Stomach smooth muscle (tissue), 2 donors: Measurements from ENCODE around the gene MYB.
"Not testable (repeated sequence)": the region's sequence is repeated elsewhere in the genome, so short reads cannot be mapped to it uniquely, and the experiment has no call there.

Source experiments
- H3K27ac ChIP-seq: one replicate; pipeline ENCODE4 v1.7.0; 2013; ENCODE audit warnings: mild to moderate bottlenecking, low read length, inconsistent platforms
- H3K27me3 ChIP-seq, 2 donors: one replicate each; pipeline ENCODE4 v1.7.0; 2013; ENCODE audit warnings: low read length in 2 of 2; ENCODE audit not compliant: insufficient read depth in 2 of 2, control insufficient read depth in 1 of 2
- H3K36me3 ChIP-seq, 2 donors: one replicate each; pipeline ENCODE4 v1.7.0; 2013; ENCODE audit warnings: low read length in 2 of 2; ENCODE audit not compliant: control insufficient read depth in 2 of 2, insufficient read depth in 2 of 2
- H3K4me1 ChIP-seq: one replicate; pipeline ENCODE4 v1.7.0; 2013; ENCODE audit warnings: low read length; ENCODE audit not compliant: control insufficient read depth, insufficient read depth
- H3K4me3 ChIP-seq, 2 donors: one replicate each; pipeline ENCODE4 v1.7.0; 2013; ENCODE audit warnings: low read length in 2 of 2
- H3K9ac ChIP-seq, 2 donors: one replicate each; pipeline ENCODE4 v1.7.0; 2013; ENCODE audit warnings: low read length in 2 of 2, mild to moderate bottlenecking in 1 of 2
- H3K9me3 ChIP-seq, 2 donors: one replicate each; pipeline ENCODE4 v1.7.0; 2013; ENCODE audit warnings: low read length in 2 of 2; ENCODE audit not compliant: control insufficient read depth in 2 of 2
- donor health status: healthy.
- donor health status: Pancreatic carcinoma.

The MYB gene

GRCh38 chr6:135164387-135164786 is 16.7 kb upstream of the MYB start:
- H3K4me1 ChIP-seq, H3K9ac ChIP-seq, H3K27ac ChIP-seq, H3K4me3 ChIP-seq, H3K36me3 ChIP-seq, H3K9me3 ChIP-seq, H3K27me3 ChIP-seq: not testable (repeated sequence)

DNA sequence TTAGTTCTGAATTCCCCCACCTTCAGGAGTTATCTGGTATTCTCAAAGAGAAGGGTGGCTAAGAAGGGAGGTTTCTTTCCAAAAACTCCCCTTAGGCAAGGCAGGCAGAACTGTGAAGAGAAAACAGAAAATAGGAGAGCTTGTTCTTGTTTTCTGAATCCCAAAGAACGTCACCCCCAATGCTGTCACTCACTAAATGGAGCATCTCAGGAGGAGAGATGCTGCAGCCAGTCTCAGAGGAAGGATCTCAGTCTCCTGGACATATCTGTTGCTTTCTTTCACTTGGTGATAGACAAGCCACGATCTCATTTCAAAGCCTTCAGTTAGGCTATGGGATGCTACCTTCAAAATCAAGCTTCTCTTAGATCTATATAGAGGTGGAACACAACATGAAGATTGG is 16.1 kb upstream of the MYB start:
- no peak overlapping the region for H3K9ac ChIP-seq
- no peaks in the 10 kb centered on the region for H3K9me3 ChIP-seq
- peaks cover 0 to 3% of the 10 kb centered on the region in 2 donors for H3K27me3 ChIP-seq
- no peaks in the 10 kb centered on the region for H3K36me3 ChIP-seq
- no peak overlapping the region for H3K27ac ChIP-seq
- H3K4me3 ChIP-seq = no peak overlapping the region
- H3K4me1 ChIP-seq = no peaks in the 10 kb centered on the region

DNA sequence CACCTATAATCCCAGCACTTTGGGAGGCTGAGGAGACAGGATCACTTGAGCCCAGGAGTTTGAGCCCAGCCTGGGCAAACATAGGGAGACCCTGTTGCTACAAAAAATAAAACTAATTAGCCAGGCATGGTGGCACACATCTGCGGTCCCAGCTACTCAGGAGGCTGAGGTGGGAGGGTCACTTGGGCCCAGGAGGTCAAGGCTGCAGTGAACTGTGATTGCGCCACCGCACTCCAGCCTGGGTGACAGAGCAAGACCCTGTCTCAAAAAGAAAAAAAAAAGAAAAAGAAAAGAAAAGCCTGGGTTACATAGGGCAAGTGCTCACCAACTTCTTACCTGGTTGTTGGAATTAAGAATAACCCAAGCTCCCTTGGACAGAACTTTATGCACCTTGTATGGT is 14.6 kb upstream of the MYB start:
- no peaks in the 10 kb centered on the region for H3K4me1 ChIP-seq
- no peaks in the 10 kb centered on the region for H3K9me3 ChIP-seq
- peaks cover 0 to 3% of the 10 kb centered on the region in 2 donors for H3K27me3 ChIP-seq
- no peak overlapping the region for H3K4me3 ChIP-seq
- no peak overlapping the region for H3K9ac ChIP-seq
- H3K36me3 ChIP-seq = no peaks in the 10 kb centered on the region
- no peak overlapping the region for H3K27ac ChIP-seq

- Histone ChIP-seq H3K27ac (no peak overlapping the region), H3K4me1 (no peaks in the 10 kb centered on the region), H3K9ac (no peak overlapping the region), H3K27me3 (peaks cover 0 to 3% of the 10 kb centered on the region in 2 donors), H3K4me3 (no peak overlapping the region), H3K36me3 (no peaks in the 10 kb centered on the region), H3K9me3 (no peaks in the 10 kb centered on the region)
These were observed 13.5 kb upstream of the MYB start for GRCh38 chr6:135167617-135168016.

- H3K9me3 ChIP-seq = no peaks in the 10 kb centered on the region
- H3K36me3 ChIP-seq = no peaks in the 10 kb centered on the region
- H3K9ac ChIP-seq = no peak overlapping the region
- H3K4me3 ChIP-seq = no peak overlapping the region
- no peak overlapping the region for H3K27ac ChIP-seq
- H3K27me3 ChIP-seq = no peaks in the 10 kb centered on the region
- no peaks in the 10 kb centered on the region for H3K4me1 ChIP-seq
These were observed 12.3 kb upstream of the MYB start for GRCh38 chr6:135168766-135169165.

DNA sequence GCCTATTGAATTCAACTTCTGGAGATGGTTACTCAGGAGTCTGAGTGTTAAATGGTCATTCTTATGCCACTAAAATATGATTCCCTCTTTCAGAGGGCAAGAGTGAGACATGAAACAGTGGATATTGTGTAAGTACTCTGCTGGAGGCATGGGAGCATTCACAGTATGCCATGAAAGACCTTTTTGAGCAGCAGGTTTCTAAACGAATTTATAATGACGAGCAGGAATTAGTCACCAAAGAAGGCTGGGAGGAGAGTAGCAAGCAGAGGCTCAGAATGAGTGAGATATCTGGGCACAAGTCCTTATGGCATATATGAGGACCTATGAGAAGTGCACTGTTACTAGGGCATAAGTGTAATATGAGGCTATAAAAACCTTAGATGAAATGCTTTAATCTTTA is 10.9 kb upstream of the MYB start:
- H3K27ac ChIP-seq = no peak overlapping the region
- H3K4me1 ChIP-seq = no peaks in the 10 kb centered on the region
- H3K4me3 ChIP-seq = no peak overlapping the region
- H3K27me3 ChIP-seq = no peaks in the 10 kb centered on the region
- H3K36me3 ChIP-seq = no peaks in the 10 kb centered on the region
- no peaks in the 10 kb centered on the region for H3K9me3 ChIP-seq
- no peak overlapping the region for H3K9ac ChIP-seq

DNA sequence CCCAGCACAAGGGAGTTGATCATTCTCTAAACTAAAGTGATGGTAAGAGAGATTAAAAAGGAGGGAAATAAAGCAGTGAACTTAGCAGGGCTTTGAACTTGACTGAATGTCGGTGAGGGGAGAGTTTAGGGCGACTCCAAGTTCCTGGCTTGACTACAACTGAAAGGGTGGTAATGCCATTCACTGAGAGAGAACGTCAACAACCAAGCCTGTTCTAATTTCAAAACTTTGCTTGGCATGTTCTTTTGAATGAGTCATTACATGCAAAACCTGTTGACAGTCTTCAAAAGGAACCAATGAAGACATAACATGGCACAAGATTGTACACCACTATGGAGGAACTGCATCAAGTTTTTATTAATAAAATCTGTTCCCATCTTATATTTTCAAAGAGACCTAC is 10.3 kb upstream of the MYB start:
- H3K27me3 ChIP-seq = no peaks in the 10 kb centered on the region
- H3K4me3 ChIP-seq = no peak overlapping the region
- H3K27ac ChIP-seq = no peak overlapping the region
- H3K9me3 ChIP-seq = no peaks in the 10 kb centered on the region
- no peak overlapping the region for H3K9ac ChIP-seq
- no peaks in the 10 kb centered on the region for H3K4me1 ChIP-seq
- H3K36me3 ChIP-seq = no peaks in the 10 kb centered on the region

GRCh38 chr6:135173242-135173988 is 7.7 kb upstream of the MYB start:
- Histone ChIP-seq H3K9me3 (no peaks in the 10 kb centered on the region), H3K27ac (no peak overlapping the region), H3K4me1 (no peaks in the 10 kb centered on the region), H3K4me3 (no peak overlapping the region), H3K36me3 (no peaks in the 10 kb centered on the region), H3K9ac (no peak overlapping the region), H3K27me3 (no peaks in the 10 kb centered on the region)

DNA sequence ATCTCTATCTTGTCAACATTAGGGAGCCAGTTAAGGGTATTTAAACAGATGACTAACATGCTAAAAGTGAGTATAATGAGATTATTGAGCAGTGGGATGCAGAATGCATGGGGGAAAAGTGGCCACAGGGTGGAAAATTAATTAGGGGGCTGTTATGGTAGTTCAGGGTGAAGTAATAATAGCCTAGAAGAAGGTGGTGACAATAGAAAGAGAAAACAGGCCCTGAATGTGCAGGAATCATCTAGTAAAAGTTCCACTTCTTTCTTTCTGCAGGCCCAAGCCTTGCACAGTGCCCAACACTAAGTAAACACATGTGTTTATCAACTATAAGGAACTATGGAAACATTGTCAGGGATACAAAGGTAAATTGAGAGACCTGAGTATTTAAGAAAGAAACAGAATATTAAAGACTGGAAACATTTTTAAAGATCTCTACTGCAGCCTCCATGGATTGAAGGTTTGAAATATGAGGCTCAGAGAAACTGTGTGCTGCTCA is 7.1 kb upstream of the MYB start:
- H3K9me3 ChIP-seq = no peaks in the 10 kb centered on the region
- no peaks in the 10 kb centered on the region for H3K4me1 ChIP-seq
- H3K4me3 ChIP-seq = no peak overlapping the region
- no peaks in the 10 kb centered on the region for H3K27me3 ChIP-seq
- H3K27ac ChIP-seq = no peak overlapping the region
- no peak overlapping the region for H3K9ac ChIP-seq
- no peaks in the 10 kb centered on the region for H3K36me3 ChIP-seq

DNA sequence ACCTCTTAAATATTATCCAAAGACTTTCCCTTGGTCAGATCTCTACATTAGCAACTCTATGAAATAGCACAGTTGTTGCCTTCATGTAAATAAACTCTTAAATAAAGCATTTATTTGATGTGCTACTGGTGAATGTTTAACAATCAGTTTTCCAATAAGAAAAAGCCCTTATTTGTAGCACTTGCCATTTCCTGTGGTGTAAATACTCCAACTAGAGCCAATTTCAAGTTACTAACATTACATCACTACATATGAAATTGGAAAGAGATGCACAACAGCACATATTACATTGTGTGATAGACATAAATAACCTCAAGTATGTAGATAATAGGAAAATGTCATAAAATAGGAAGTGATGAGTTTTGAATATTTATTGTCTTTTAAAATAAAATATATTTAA is 5.0 kb upstream of the MYB start:
- Histone ChIP-seq H3K27ac (no peak overlapping the region), H3K4me3 (no peak overlapping the region), H3K27me3 (no peaks in the 10 kb centered on the region), H3K36me3 (no peaks in the 10 kb centered on the region), H3K9me3 (no peaks in the 10 kb centered on the region), H3K9ac (no peak overlapping the region), H3K4me1 (peaks cover 4% of the 10 kb centered on the region)

- H3K27ac ChIP-seq = no peak overlapping the region
- no peaks in the 10 kb centered on the region for H3K27me3 ChIP-seq
- peaks cover 4% of the 10 kb centered on the region for H3K4me1 ChIP-seq
- no peak overlapping the region for H3K4me3 ChIP-seq
- no peak overlapping the region for H3K9ac ChIP-seq
- H3K36me3 ChIP-seq = no peaks in the 10 kb centered on the region
- no peaks in the 10 kb centered on the region for H3K9me3 ChIP-seq
These were observed 4.6 kb upstream of the MYB start for GRCh38 chr6:135176464-135176863.
